Stomach (tissue), 9 donors: ENCODE measurements around the gene ANKRD17. TPM values are rescaled to one million over a fixed set of nuclear protein-coding genes. Genes with fewer than 3 reads are reported as not detected.

Experiments
- DNase-seq, 2 donors: peaks; one replicate each; pipeline versions ENCODE4 v3.0.0 to v3.0.0-alpha.2; 2013 to 2019
- H3K27ac ChIP-seq, 5 donors: fragments of 200-600 bp in 4 of 5; sonication (generic) in 4 of 5; one replicate each; pipeline ENCODE4 v1.5.1; 2013 to 2019; ENCODE audit warnings: mild to moderate bottlenecking in 1 of 5, moderate library complexity in 1 of 5
- H3K27me3 ChIP-seq, 3 donors: fragments of 200-600 bp; sonication (generic); one replicate each; pipeline ENCODE4 v1.5.1; 2017 to 2019; ENCODE audit warnings: mixed run types in 1 of 3
- H3K36me3 ChIP-seq, 4 donors: fragments of 200-600 bp; sonication (generic); 1 replicate in 3 of 4; 2 replicates in 1 of 4; pipeline ENCODE4 v1.5.1; 2016 to 2019
- H3K4me1 ChIP-seq, 4 donors: fragments of 200-600 bp; sonication (generic); one replicate each; pipeline ENCODE4 v1.5.1; 2016 to 2019
- H3K4me3 ChIP-seq, 4 donors: fragments of 200-600 bp; sonication (generic) in 3 of 4; one replicate each; pipeline ENCODE4 v1.5.1; 2016 to 2019; ENCODE audit warnings: mild to moderate bottlenecking in 1 of 4
- H3K9me3 ChIP-seq, 4 donors: fragments of 200-600 bp; sonication (generic); one replicate each; pipeline ENCODE4 v1.5.1; 2016 to 2019
- CTCF ChIP-seq, 7 experiments: fragments of 450-650 bp in 4 of 7; fragments of 200-600 bp in 3 of 7; sonication (generic) in 3 of 7; IDR thresholded peaks; one replicate each; pipeline ENCODE4 v1.5.1; 2016 to 2019; ENCODE audit warnings: antibody characterized with exemption in 7 of 7, control low read depth in 2 of 7, mild to moderate bottlenecking in 1 of 7
- EP300 ChIP-seq: sonication (generic); formaldehyde crosslinking; IDR thresholded peaks from one replicate; pipeline ENCODE4 v1.6.1; 2017; ENCODE audit warnings: antibody characterized with exemption
- POLR2A ChIP-seq, 4 donors: fragments of 450-650 bp; IDR thresholded peaks; one replicate each; pipeline ENCODE4 v1.6.1; 2016; ENCODE audit warnings: antibody characterized with exemption in 4 of 4, control low read depth in 2 of 4, mild to moderate bottlenecking in 1 of 4, moderate library complexity in 1 of 4
- POLR2AphosphoS5 ChIP-seq, 3 donors: sonication (generic); formaldehyde crosslinking; IDR thresholded peaks; one replicate each; pipeline ENCODE4 v1.6.1; 2016; ENCODE audit warnings: antibody characterized with exemption in 3 of 3
- WGBS, 5 donors: extraction: QIAGEN DNeasy Blood & Tissue Kit in 3 of 5; methylation state at CpG; one replicate each; pipeline versions ENCODE4 v1.1.5 to v1.1.7; 2013 to 2018; 5-methylcytosine and 5-hydroxymethylcytosine counted together
- intact Hi-C: fragments of 100-400 bp; cut with DNase I; formaldehyde crosslinking; loops from one replicate; pipeline ENCODE4 v1.15.1; 2023; ENCODE audit warnings: low total_unique reads
- polyA plus RNA-seq, 3 donors: library from polyadenylated mRNA; stranded (reverse); fragments of 200-250 nt; gene quantifications; one replicate each; pipeline ENCODE4 v1.2.3, GENCODE V29; 2013
- total RNA-seq, 5 donors: library from RNA; depleted of rRNA; stranded (reverse); fragments of >200 nt; gene quantifications; one replicate each; pipeline versions ENCODE4 v1.1.0 to v1.2.3, GENCODE V29; 2014 to 2016
- donor health status: healthy with polysubstance abuse.
- donor health status: Bipolar disorder and iron deficiency.
- donor health status: healthy.

Gene ANKRD17
- total and polyA plus RNA-seq, 8 donors = 6.9 to 128 (median 56.8) TPM

- Histone ChIP-seq H3K27ac (no peak overlapping the region), H3K4me3 (no peak overlapping the region), H3K4me1 (peaks cover 0 to under 1% (median 0%) of the 10 kb centered on the region in 4 donors), H3K9me3 (no peaks in the 10 kb centered on the region), H3K36me3 (peaks cover 30 to 93% (median 87%) of the 10 kb centered on the region in 4 donors), H3K27me3 (no peaks in the 10 kb centered on the region)
- DNase-seq = no peak
- 89 to 92% (median 91%) methylated on average over 5 to 7 of the region's 7 CpGs for WGBS, 5 donors
- intact Hi-C loops = no loop called here
- TF ChIP-seq EP300 (no peak), POLR2A (IDR thresholded peaks at IDR 0.05) (no peak)
Measured at GRCh38 chr4:73098713-73099112, 159.9 kb downstream of the ANKRD17 start.

- intact Hi-C loops = no loop called here
- DNase-seq = no peak
- H3K27me3 ChIP-seq = no peaks in the 10 kb centered on the region
- 84 to 88% (median 86%) methylated on average over 4 of the region's 4 CpGs for WGBS, 5 donors
- H3K27ac ChIP-seq = no peak overlapping the region
- peaks cover 30 to 93% (median 90%) of the 10 kb centered on the region in 4 donors for H3K36me3 ChIP-seq
- H3K9me3 ChIP-seq = no peaks in the 10 kb centered on the region
- H3K4me3 ChIP-seq = no peak overlapping the region
- no peak for TF ChIP-seq POLR2A (IDR thresholded peaks at IDR 0.05)
- no peak for TF ChIP-seq EP300
- TF ChIP-seq POLR2AphosphoS5 (IDR thresholded peaks at IDR 0.05) = no peak
- no peak for TF ChIP-seq CTCF (IDR thresholded peaks at IDR 0.05)
- no peaks in the 10 kb centered on the region for H3K4me1 ChIP-seq
Measured at GRCh38 chr4:73098016-73098415, 160.6 kb downstream of the ANKRD17 start.

- Histone ChIP-seq H3K4me1 (peaks cover 0 to 12% (median 0%) of the 10 kb centered on the region in 4 donors), H3K27me3 (no peaks in the 10 kb centered on the region), H3K9me3 (no peaks in the 10 kb centered on the region), H3K4me3 (no peak overlapping the region), H3K36me3 (peaks cover 26 to 87% (median 76%) of the 10 kb centered on the region in 4 donors), H3K27ac (no peak overlapping the region)
- DNase-seq = no peak
- WGBS, 5 donors = 80 to 92% (median 90%) methylated on average over 1 of the region's 1 CpG
- TF ChIP-seq CTCF (IDR thresholded peaks at IDR 0.05) = no peak
- no peak for TF ChIP-seq POLR2A (IDR thresholded peaks at IDR 0.05)
- no peak for TF ChIP-seq EP300
- no peak for TF ChIP-seq POLR2AphosphoS5 (IDR thresholded peaks at IDR 0.05)
- intact Hi-C loops = no loop called here
Measured at GRCh38 chr4:73092868-73093267, 165.7 kb downstream of the ANKRD17 start.

GRCh38 chr4:73090738-73091137 is 167.9 kb downstream of the ANKRD17 start:
- no peaks in the 10 kb centered on the region for H3K9me3 ChIP-seq
- H3K4me3 ChIP-seq = no peak overlapping the region
- peaks cover 21 to 66% (median 63%) of the 10 kb centered on the region in 4 donors for H3K36me3 ChIP-seq
- TF ChIP-seq CTCF (IDR thresholded peaks at IDR 0.05) (no peak), POLR2A (IDR thresholded peaks at IDR 0.05) (no peak), POLR2AphosphoS5 (IDR thresholded peaks at IDR 0.05) (no peak), EP300 (no peak)
- no peaks in the 10 kb centered on the region for H3K27me3 ChIP-seq
- H3K27ac ChIP-seq = no peak overlapping the region
- intact Hi-C loops = no loop called here
- WGBS, 5 donors = 85 to 91% (median 88%) methylated on average over 1 of the region's 1 CpG
- DNase-seq = no peak
- peaks cover 0 to 24% (median 5%) of the 10 kb centered on the region in 4 donors for H3K4me1 ChIP-seq

- Histone ChIP-seq H3K4me1 (peaks cover 0 to 28% (median 7%) of the 10 kb centered on the region in 4 donors), H3K27ac (no peak overlapping the region), H3K4me3 (no peak overlapping the region), H3K36me3 (peaks cover 25 to 64% (median 61%) of the 10 kb centered on the region in 4 donors), H3K27me3 (no peaks in the 10 kb centered on the region), H3K9me3 (no peaks in the 10 kb centered on the region)
- TF ChIP-seq EP300 (no peak), CTCF (IDR thresholded peaks at IDR 0.05) (no peak), POLR2AphosphoS5 (IDR thresholded peaks at IDR 0.05) (no peak), POLR2A (IDR thresholded peaks at IDR 0.05) (no peak)
- intact Hi-C loops = no loop called here
- no peak for DNase-seq
Measured at GRCh38 chr4:73087871-73088270, 170.7 kb downstream of the ANKRD17 start.
